Measurements from ENCODE around the gene MARVELD1. TPM values are rescaled to one million over a fixed set of nuclear protein-coding genes. Genes with fewer than 3 reads are reported as not detected.

The MARVELD1 gene
- total RNA-seq, 1 donor from 2014 or later: 0.31 TPM

GRCh38 chr10:97717627-97718026 lies 4.1 kb downstream of the MARVELD1 start:
- H3K4me1 Mint-ChIP-seq: peaks cover 11% of the 10 kb centered on the region
- H3K27me3 Mint-ChIP-seq: peaks cover 6% of the 10 kb centered on the region
- H3K36me3 Mint-ChIP-seq (ENCODE audit: low read depth): peaks cover 4% of the 10 kb centered on the region
- DNase-seq (no peak), ATAC-seq (ENCODE audit: low read depth) (no peak)
- no peak overlapping the region for H3K4me3 Mint-ChIP-seq
- intact Hi-C loops (cut with micrococcal nuclease): no loop called here
- ChIA-PET CTCF (no interaction called here), POLR2A (interaction anchor here (0.8 to 1.6 kb wide), 2 partner anchors 19 to 31 kb away, joined by 3 to 6 read pairs; partner anchors contain the start of genes AVPI1 and ZFYVE27)
- no peak overlapping the region for H3K27ac Mint-ChIP-seq
- TF ChIP-seq CTCF (IDR thresholded peaks at IDR 0.05): no peak
- H3K9me3 Mint-ChIP-seq: no peaks in the 10 kb centered on the region

GRCh38 chr10:97718178-97718577 lies 4.6 kb downstream of the MARVELD1 start:
- no peaks in the 10 kb centered on the region for H3K9me3 Mint-ChIP-seq
- peaks cover 4% of the 10 kb centered on the region for H3K36me3 Mint-ChIP-seq (ENCODE audit: low read depth)
- H3K27ac Mint-ChIP-seq: no peak overlapping the region
- intact Hi-C loops (cut with micrococcal nuclease): no loop called here
- peaks cover 6% of the 10 kb centered on the region for H3K4me1 Mint-ChIP-seq
- CTCF ChIA-PET: interaction anchor here (1.3 kb wide), 1 partner anchor 17 kb away, joined by 3 read pairs; no protein-coding TSS in a partner anchor
- DNase-seq (no peak), ATAC-seq (ENCODE audit: low read depth) (no peak)
- TF ChIP-seq CTCF (IDR thresholded peaks at IDR 0.05): no peak
- POLR2A ChIA-PET: interaction anchor here (0.8 kb wide), 1 partner anchor 31 kb away, joined by 3 read pairs; the partner anchor contains the start of gene AVPI1
- H3K4me3 Mint-ChIP-seq: no peak overlapping the region
- peaks cover 2% of the 10 kb centered on the region for H3K27me3 Mint-ChIP-seq

- peaks cover 5% of the 10 kb centered on the region for H3K27me3 Mint-ChIP-seq
- ATAC-seq (ENCODE audit: low read depth): no peak
- DNase-seq: no peak
- no peak for TF ChIP-seq CTCF (IDR thresholded peaks at IDR 0.05)
- peaks cover 6% of the 10 kb centered on the region for H3K4me1 Mint-ChIP-seq
- peaks cover 4% of the 10 kb centered on the region for H3K36me3 Mint-ChIP-seq (ENCODE audit: low read depth)
- POLR2A ChIA-PET: interaction anchor here (0.8 kb wide), 1 partner anchor 32 kb away, joined by 3 read pairs; the partner anchor contains the start of gene AVPI1
- intact Hi-C loops (cut with micrococcal nuclease): no loop called here
- no peak overlapping the region for H3K4me3 Mint-ChIP-seq
- no peaks in the 10 kb centered on the region for H3K9me3 Mint-ChIP-seq
- H3K27ac Mint-ChIP-seq: no peak overlapping the region
- CTCF ChIA-PET: interaction anchor here (1.3 kb wide), 1 partner anchor 16 kb away, joined by 3 read pairs; no protein-coding TSS in a partner anchor
Measured at GRCh38 chr10:97718659-97719142, 5.2 kb downstream of the MARVELD1 start.

GRCh38 chr10:97719602-97720001 lies 6.1 kb downstream of the MARVELD1 start:
- Mint-ChIP-seq H3K9me3 (no peaks in the 10 kb centered on the region), H3K36me3 (ENCODE audit: low read depth) (no peaks in the 10 kb centered on the region)

More at GRCh38 chr10:97719602-97720001, 6.1 kb downstream of the MARVELD1 start:
- Mint-ChIP-seq H3K4me1 (peaks cover under 1% of the 10 kb centered on the region), H3K4me3 (no peak overlapping the region), H3K27ac (no peak overlapping the region), H3K27me3 (peaks cover 2% of the 10 kb centered on the region)
- TF ChIP-seq CTCF (IDR thresholded peaks at IDR 0.05): no peak
- POLR2A ChIA-PET: no interaction called here
- intact Hi-C loops (cut with micrococcal nuclease): no loop called here
- DNase-seq (no peak), ATAC-seq (ENCODE audit: low read depth) (no peak)
- CTCF ChIA-PET: interaction anchor here (0.6 kb wide), 1 partner anchor 14 kb away, joined by 3 read pairs; no protein-coding TSS in a partner anchor

All from activated B cell treated with CpG ODN at 0.5 μM for 24 hours (primary cell).